C1 segment of cervical spinal cord (tissue), 14 donors: ENCODE results near the gene AGAP1.
"Not testable (repeated sequence)": the region's sequence is repeated elsewhere in the genome, so short reads cannot be mapped to it uniquely, and the experiment has no call there.

ENCODE experiments used
- DNase-seq, 14 donors: peaks; one replicate each; lab custom pipeline; 2025; lab: John Stamatoyannopoulos, UW

The AGAP1 gene

GRCh38 chr2:235934774-235935484 is 441.1 kb downstream of the AGAP1 start:
- no peak for DNase-seq

DNA sequence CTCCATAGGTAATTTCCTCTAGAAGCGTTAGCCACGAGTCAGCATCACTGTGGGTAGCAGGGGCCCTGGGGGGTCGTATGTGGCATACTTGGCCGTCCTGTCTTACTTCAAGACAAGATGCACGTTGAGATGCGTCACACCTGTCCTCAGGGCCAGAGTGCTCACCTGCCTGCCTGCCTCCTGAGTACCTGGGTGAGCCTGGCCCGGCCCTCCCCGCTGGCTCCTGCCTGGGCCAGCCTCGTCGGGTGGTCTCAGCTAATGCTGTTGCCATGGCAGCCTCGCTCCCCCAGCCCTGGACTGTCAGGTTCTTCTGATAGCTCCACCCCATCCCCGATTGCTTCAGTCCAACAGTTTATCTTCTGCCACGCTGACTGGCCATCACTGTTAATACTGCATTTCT is 441.9 kb downstream of the AGAP1 start:
- no peak for DNase-seq

DNA sequence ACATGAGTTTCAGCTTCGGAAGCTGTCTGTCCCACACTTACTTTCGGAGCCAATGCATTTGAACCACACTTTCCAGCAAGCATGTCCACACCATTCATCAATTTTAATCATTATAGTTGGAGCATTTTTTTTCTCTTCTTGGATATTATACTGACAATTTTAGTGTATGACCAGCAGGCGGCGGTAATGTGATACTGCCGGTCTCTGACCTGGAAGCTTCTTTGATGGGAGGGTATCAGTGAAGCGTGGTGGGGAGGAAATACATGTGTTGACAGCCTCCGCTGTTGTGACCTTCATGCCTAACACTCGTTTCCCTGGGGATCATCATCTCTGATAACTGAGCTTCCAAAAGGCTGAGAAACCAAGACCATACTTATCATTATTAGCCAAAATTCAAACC is 442.6 kb downstream of the AGAP1 start:
- DNase-seq, result no peak

GRCh38 chr2:235937087-235937486 is 443.2 kb downstream of the AGAP1 start:
- DNase-seq, result no peak

- DNase-seq, result no peak
Measured at GRCh38 chr2:235937526-235937925, 443.7 kb downstream of the AGAP1 start.

- peak in 1 of 14 donors; percentile 63 for DNase-seq
Measured at GRCh38 chr2:235937936-235938335, 444.1 kb downstream of the AGAP1 start.

DNA sequence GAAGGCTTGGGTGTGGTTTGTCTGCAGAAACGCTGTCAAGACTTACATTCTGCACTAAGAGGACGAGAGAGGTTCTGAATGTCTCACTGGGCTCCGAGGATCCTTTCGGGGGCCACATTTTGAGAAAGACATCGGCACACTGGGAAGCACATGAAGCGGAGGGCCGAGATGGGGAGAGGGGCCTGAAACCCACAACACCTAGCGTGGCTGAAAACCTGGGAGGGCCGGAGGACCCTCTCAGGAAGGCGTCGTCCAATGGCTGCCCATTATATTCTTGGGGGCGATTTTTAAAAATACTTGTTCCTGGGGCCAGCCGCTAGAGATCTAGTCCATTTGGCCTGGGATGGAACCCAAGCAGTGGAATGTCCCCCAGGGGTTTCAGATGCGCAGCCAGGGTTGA is 444.8 kb downstream of the AGAP1 start:
- DNase-seq, result no peak

DNA sequence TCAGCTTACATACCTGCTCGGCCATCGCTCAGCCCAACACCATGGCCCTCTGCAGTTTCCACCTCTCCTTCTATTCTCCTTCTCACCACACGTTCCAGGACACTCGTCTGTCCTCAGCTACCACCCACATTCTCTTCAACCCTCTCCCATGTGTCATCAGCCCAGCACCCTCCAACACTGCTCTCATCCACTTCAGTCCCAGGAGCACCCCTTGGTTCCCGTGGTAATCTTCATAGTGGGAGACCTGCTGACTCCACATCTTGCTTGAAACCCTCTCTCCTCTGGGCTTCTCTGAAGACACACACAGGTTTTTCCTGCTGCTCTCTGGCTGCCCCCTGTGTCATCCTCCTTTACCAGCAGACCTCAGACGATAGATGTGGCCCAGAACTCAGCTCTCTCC is 445.6 kb downstream of the AGAP1 start:
- DNase-seq, result no peak

GRCh38 chr2:235940330-235940729 is 446.5 kb downstream of the AGAP1 start:
- DNase-seq, result peak in 3 of 14 donors; percentile 29 to 47 (median 46)

- no peak for DNase-seq
Measured at GRCh38 chr2:235944591-235944990, 450.7 kb downstream of the AGAP1 start.

DNA sequence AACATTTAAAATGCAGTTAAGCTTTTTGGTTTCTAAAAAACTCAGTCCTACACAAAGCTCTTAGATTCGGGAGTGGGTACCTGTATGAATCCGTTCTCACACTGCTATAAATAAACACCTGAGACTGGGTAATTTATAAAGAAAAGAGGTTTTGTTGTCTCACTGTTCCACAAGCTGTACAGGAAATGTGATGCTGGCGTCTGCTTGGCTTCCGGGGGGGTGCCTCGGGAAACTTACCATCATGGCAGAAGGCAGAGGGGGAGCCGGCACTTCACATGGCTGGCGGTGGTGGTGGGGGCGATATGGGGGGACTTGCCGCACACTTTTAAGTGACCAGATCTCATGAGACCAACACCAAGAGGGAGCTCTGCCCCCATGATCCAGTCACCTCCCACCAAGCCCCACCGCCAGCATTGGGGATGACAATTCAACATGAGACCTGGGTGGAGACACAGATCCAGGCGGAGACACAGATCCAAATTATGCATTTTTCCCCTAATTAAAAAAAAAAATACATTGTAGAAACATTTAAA is 451.8 kb downstream of the AGAP1 start:
- DNase-seq, result no peak

GRCh38 chr2:235946590-235946989 is 452.7 kb downstream of the AGAP1 start:
- no peak for DNase-seq

- not testable (repeated sequence) for DNase-seq
Measured at GRCh38 chr2:235947055-235947454, 453.2 kb downstream of the AGAP1 start.

GRCh38 chr2:235949567-235950472 is 456.0 kb downstream of the AGAP1 start:
- DNase-seq, result peak in 1 of 14 donors; percentile 51

DNA sequence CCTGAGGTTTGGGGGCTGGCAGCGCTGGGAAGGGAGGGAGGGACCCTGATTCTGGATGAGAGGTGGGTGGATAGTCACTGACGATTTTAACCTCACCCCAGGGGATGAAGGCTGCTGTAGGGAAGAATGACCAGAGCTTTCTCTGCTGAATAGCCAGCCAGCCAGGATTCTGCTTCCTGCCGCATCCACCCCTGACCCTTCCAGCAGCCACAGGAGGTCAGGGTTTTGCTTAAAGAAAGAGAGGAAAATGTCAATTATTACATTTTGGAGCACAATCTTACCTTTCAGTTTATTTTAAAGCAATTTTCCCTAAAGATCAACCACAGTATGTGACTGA is 456.6 kb downstream of the AGAP1 start:
- peak in 1 of 14 donors; percentile 51 for DNase-seq

DNA sequence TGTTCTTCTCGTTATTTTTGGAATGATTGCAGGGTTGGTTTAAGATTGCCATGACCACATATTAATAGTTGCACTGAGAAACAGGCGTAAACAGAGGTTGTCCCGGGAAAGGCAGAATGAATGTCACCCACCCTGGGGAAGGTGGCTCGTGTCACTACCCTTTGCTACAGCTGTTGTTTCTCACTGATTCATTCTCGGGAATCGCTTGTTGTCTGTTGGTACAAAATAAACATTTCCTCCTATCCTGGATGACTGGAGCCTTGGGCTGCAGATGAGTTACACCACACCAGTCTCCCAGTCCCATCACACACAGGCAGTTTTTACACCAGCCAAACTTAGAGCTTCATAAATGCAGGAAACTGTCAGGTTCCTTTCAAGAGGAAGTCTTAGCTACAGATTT is 457.6 kb downstream of the AGAP1 start:
- DNase-seq, result no peak

- no peak for DNase-seq
Measured at GRCh38 chr2:235951982-235952381, 458.1 kb downstream of the AGAP1 start.

DNA sequence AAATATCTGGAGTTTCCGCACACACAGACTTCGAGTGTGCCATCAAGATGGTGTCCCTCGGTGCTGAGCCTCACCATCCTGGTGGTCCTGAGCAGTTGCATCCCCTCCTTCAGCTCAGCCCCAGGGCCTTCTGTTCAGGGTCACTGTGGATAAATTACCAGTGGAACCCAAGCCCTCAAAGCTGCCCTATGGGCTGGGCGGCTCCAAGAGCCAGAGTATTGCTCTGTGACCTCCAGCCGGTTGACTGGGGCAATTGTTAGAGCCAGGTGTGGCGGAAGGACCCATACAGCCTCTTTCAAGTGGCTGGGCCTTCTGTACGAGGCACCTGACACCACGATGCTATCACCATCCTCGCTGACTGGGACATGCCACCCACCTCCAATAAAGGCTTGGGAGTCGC is 458.9 kb downstream of the AGAP1 start:
- no peak for DNase-seq

GRCh38 chr2:235954281-235954680 is 460.4 kb downstream of the AGAP1 start:
- no peak for DNase-seq

DNA sequence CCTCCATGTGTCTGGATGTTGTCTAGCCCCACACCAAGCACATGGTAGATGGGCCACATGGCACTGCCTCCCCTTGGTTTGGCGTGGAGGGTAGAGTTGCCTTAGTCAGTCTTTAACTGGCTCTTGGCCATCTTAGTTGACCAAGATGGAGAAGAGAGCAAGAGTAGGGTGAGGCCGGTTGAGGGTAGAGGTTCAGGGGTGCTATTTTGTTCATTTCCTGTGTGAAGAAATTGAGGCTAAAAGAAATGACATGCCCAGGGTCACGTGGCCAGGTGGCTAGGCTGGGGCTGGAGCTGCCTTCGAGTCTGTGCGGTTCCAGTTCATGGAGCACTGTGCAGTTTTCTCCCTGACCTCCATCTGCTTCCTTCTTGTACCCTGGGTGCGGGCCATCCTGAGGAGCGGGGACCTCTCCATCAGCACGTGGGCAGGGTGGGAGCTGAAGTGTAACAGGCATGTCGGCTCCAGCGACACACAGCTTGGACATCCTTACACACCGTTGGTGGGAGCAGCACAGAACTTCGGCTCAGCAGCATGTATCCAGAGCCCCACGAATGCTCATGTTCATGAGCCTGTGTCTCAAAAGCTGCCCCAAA is 461.1 kb downstream of the AGAP1 start:
- DNase-seq, result no peak

- DNase-seq, result no peak
Measured at GRCh38 chr2:235955664-235956063, 461.8 kb downstream of the AGAP1 start.

GRCh38 chr2:235956281-235956970 is 462.6 kb downstream of the AGAP1 start:
- peak in 3 of 14 donors; percentile 17 to 95 (median 44) for DNase-seq
